D721Med (cell line): ENCODE data around the gene VDR.

Source experiments
- DNase-seq: peaks from one replicate; pipeline ENCODE4 v3.0.0; 2011; ENCODE audit warnings: low spot score; ENCODE audit not compliant: insufficient read length
- FAIRE-seq: peaks from 2 replicates; lab custom pipeline; 2011; peaks lifted over from hg19 to GRCh38; lab: Jason Lieb, UNC
- TF ChIP-seq, protein P1 (sequence below): IDR thresholded peaks from 2 replicates; pipeline ENCODE4 v1.5.1; 2012; ENCODE audit warnings: mild to moderate bottlenecking, control low read depth; ENCODE audit not compliant: insufficient read depth; ENCODE audit errors: missing control alignments

The VDR gene

DNA sequence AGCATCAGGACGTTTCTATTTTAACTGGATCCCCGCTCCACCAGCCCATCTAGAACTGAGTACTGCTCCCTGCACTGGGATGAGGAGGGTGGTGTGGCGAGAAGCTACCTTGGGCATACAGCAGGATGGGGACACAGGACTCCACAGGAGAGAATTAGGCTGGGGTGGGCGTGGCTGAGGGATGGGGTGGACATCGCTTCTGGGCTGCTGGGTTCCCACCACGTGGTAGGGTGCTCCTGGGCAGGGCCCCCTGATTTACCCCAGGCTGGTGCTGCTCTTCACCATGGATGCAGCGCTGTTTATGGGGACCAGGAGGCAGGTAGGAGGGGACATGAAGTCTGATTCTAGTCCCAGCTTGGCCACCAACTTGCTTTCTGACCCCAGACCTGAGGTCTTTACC lies 41.9 kb downstream of the VDR start:
- TF ChIP-seq, protein P1, sequence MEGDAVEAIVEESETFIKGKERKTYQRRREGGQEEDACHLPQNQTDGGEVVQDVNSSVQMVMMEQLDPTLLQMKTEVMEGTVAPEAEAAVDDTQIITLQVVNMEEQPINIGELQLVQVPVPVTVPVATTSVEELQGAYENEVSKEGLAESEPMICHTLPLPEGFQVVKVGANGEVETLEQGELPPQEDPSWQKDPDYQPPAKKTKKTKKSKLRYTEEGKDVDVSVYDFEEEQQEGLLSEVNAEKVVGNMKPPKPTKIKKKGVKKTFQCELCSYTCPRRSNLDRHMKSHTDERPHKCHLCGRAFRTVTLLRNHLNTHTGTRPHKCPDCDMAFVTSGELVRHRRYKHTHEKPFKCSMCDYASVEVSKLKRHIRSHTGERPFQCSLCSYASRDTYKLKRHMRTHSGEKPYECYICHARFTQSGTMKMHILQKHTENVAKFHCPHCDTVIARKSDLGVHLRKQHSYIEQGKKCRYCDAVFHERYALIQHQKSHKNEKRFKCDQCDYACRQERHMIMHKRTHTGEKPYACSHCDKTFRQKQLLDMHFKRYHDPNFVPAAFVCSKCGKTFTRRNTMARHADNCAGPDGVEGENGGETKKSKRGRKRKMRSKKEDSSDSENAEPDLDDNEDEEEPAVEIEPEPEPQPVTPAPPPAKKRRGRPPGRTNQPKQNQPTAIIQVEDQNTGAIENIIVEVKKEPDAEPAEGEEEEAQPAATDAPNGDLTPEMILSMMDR: no peak
- DNase-seq (no peak), FAIRE-seq (no peak)

DNA sequence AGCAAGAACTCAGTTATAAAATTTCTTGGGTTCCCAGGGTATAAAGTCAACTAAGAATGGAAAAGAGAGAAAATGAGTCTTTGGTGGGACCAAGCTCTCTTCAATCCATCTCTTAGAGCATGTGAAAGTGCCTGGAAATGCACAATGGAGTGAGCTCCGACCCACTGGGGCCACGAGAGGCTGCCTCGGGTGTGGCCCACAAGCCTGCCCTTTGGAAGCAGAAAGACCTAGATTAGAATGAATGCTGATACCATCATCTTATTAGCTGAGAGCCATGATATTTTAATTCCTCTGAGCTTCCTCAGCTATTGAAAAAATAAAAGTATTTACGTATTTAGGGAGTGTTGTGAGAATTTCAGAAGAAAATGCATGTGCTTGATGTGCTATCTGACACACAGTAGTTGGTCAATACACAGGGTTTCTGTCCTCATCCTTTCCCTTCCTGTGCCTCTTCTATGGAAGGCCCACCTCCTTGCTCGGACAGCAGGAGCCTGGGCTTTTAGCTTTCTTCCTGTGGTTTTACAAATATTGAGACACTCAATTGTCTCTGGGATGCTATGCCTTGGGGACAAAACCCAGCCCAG lies 42.5 kb downstream of the VDR start:
- TF ChIP-seq, protein P1: no peak
- FAIRE-seq (no peak), DNase-seq (no peak)

DNA sequence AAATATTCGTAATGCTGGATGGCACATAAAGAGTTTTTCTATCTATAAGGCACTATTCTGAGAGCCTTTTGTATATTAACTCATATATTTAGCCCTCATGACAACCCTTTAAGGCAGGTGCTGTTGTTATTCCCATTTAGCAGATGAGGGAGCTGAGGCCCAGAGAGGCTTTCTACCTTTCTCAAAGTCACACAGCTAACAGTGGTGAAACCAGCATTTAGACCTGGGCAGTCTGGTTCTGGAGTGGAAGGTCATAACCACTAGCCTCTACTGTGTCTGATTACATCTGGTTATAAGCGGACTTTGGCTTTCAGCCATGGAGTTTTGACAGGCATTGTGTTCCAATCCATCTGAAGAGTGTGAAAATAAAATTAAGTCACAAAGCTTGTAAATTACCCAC lies 43.9 kb downstream of the VDR start:
- DNase-seq: no peak
- no peak for FAIRE-seq
- TF ChIP-seq, protein P1: no peak

DNA sequence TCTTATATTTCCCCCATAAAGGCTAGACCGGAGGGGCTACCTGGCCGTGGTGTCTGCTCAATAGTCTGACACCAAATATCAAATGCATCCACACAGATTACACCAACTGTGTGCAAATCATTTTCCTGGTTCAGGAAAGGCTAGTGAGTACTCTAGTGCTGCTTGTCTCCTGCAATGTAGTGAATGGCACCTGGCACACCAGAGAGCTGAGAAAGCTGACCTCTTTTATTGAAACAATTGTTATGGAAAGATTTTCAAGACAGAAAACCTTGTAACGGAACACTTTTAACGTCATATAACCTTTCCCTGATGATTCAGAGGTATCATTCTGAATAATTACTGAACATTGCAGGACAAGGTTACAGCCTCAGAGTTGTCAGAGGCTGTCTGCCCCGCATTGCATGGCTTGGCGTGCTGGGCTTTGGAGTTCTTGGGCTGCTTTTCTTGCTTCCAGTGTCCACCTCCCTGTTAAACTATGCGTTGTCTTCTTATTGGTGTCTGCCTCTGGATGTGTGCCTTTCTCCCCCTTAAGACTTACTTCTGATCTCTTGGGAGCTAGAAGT lies 44.4 kb downstream of the VDR start:
- TF ChIP-seq, protein P1: no peak
- no peak for DNase-seq
- no peak for FAIRE-seq

DNA sequence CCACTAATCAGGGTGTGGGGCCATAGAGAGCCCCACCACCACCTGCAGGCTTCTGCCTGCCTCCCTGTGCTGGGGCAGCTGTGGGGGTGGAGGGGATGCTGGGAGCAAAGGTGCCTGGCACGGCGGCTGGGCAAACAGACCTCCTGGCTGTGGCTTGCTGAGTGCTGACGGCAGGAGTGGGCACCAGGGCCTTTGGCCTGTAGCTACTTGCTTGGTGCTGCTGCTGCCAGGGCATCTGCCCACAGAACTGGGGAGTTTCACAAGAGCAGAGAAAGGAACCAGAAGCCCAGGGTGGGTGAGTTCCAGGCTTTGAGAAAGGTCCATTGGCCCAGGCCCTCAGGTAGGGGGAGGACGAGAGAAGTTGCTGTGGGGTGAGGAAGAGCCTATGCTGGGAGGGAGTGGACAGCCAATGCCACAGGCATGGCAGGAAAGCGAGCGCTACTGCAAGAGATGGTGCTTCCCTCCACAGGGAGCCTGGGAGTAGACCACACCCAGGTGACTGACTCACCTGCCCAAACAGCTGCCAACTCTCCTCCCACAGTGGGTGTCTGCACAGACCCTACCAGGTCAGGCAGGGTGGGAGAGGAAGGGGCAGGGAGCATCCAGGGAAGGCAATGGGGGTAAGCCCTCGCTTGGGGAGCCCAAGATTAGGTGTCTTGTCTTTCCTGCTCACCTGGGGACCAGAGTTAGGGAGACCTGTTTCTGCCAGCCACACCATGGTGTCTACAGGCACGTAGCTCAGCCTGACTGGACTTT lies 46.1 kb downstream of the VDR start:
- DNase-seq (no peak), FAIRE-seq (no peak)
- TF ChIP-seq, protein P1: no peak

DNA sequence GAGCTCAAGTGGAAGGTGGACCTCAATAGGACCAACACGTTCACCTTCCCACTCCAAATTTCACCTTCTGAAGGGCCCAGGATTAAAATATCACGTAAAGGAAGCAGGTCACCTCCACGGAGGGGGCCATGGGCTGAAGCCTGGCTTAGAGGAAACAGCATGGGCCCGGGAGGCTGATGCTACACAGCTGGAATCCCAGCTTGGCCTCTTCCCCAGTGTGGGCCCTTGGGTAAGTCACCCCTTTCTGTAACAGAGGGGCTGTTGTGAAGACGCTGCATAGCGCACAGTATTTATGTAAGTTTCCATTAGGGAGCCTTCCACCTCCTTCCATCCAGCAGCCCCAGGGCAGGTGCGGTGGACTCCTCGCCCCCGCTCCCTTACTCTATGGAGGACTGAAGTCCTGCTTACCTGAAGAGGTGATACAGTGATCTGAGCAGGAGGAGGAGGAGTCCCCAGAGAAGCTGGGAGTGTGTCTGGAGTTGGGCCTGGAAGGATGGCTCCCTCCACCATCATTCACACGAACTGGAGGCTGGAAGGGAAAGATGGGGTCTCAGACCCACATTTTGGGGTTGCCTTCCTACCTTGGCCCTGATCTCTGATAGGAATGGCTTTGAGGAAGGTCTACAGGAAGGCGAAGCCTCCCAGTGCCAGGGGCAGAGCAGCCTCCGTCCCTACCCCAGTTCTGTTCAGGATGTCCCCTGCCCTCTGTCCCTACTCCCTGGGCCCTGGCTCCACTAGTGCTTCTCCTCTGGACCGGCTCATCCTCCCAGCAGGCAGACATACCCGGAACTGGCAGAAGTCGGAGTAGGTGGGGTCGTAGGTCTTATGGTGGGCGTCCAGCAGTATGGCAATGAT lies 47.8 kb downstream of the VDR start:
- FAIRE-seq: no peak
- TF ChIP-seq, protein P1: no peak
- no peak for DNase-seq
